Esophagus squamous epithelium (tissue), 5 donors: Measurements from ENCODE around the gene BEST2. TPM values are rescaled to one million over a fixed set of nuclear protein-coding genes. Genes with fewer than 3 reads are reported as not detected.

ENCODE experiments used
- DNase-seq: peaks from one replicate; lab custom pipeline; 2025; lab: John Stamatoyannopoulos, UW
- H3K27ac ChIP-seq, 4 donors: fragments of 200-600 bp; sonication (generic); one replicate each; pipeline ENCODE4 v1.5.1; 2016 to 2019; ENCODE audit warnings: mild to moderate bottlenecking in 1 of 4
- H3K27me3 ChIP-seq, 4 donors: fragments of 200-600 bp; sonication (generic); 1 replicate in 3 of 4; 2 replicates in 1 of 4; pipeline versions ENCODE4 v1.5.1 to v1.6.0; 2017 to 2021; ENCODE audit warnings: antibody characterized with exemption in 1 of 4
- H3K36me3 ChIP-seq, 3 donors: fragments of 200-600 bp; sonication (generic); one replicate each; pipeline ENCODE4 v1.5.1; 2016 to 2019
- H3K4me1 ChIP-seq, 3 donors: fragments of 200-600 bp; sonication (generic); one replicate each; pipeline ENCODE4 v1.5.1; 2017 to 2019
- H3K4me3 ChIP-seq, 4 donors: fragments of 200-600 bp; sonication (generic); 1 replicate in 3 of 4; 2 replicates in 1 of 4; pipeline ENCODE4 v1.5.1; 2016 to 2019; ENCODE audit warnings: mild to moderate bottlenecking in 2 of 4, moderate library complexity in 1 of 4
- H3K9me3 ChIP-seq, 3 donors: fragments of 200-600 bp; sonication (generic); one replicate each; pipeline ENCODE4 v1.5.1; 2016 to 2019
- POLR2A ChIP-seq, 4 donors: fragments of 450-650 bp; IDR thresholded peaks; one replicate each; pipeline ENCODE4 v1.6.1; 2017; ENCODE audit warnings: antibody characterized with exemption in 4 of 4, mild to moderate bottlenecking in 4 of 4, moderate library complexity in 3 of 4
- WGBS, 2 donors: methylation state at CpG; one replicate each; pipeline ENCODE4 v1.1.5; 2018; 5-methylcytosine and 5-hydroxymethylcytosine counted together
- intact Hi-C: fragments of 100-400 bp; cut with DNase I; formaldehyde crosslinking; loops from one replicate; pipeline ENCODE4 v1.15.0; 2022
- total RNA-seq, 4 donors: library from RNA; depleted of rRNA; stranded (reverse); fragments of >200 nt; gene quantifications; one replicate each; pipeline ENCODE4 v1.1.0, GENCODE V29; 2016
- TF ChIP-seq, protein P1 (sequence below), 6 experiments: fragments of 450-650 bp in 4 of 6; fragments of 200-600 bp in 2 of 6; sonication (generic) in 2 of 6; IDR thresholded peaks; one replicate each; pipeline ENCODE4 v1.5.1; 2016 to 2019; ENCODE audit warnings: antibody characterized with exemption in 6 of 6, mild to moderate bottlenecking in 4 of 6, moderate library complexity in 4 of 6
- donor health status: DM: yes; HTN: yes; CAD: no.

BEST2 gene
- total RNA-seq, 4 donors from 2014 or later: 0.27 to 1.3 TPM; not detected in 2

DNA sequence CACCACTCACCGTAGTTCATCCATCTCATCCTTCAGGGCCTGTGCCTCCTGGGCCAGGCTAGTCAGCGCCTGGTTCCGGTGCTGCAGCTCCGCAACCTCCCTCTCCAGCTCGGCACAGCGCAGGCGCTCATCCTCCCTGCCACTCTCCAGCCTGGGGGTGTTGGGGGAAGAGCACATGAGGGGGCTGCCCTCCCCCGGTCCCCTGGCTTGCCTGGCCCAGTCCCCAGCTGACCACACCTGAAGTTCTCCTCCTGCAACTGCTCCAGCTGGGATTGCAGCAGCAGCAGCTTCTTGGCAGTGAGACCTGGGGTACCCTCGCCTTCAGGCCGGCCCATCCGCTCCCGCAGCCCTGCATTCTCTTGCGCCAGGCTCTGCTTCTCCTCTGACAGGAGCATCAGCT lies 19.3 kb downstream of the BEST2 start:
- intact Hi-C loops: loop anchor here (5.0 kb wide), 1 partner anchor 71 kb away; no protein-coding TSS in a partner anchor
- Histone ChIP-seq H3K4me1 (peaks cover 0 to 14% (median 13%) of the 10 kb centered on the region in 3 donors), H3K27me3 (no peaks in the 10 kb centered on the region), H3K27ac (no peak overlapping the region), H3K9me3 (no peaks in the 10 kb centered on the region), H3K36me3 (peaks cover 0 to 62% (median 3%) of the 10 kb centered on the region in 3 donors), H3K4me3 (no peak overlapping the region)
- WGBS, 2 donors: 83 to 89% methylated on average over 1 to 9 of the region's 13 CpGs
- TF ChIP-seq, protein P1, sequence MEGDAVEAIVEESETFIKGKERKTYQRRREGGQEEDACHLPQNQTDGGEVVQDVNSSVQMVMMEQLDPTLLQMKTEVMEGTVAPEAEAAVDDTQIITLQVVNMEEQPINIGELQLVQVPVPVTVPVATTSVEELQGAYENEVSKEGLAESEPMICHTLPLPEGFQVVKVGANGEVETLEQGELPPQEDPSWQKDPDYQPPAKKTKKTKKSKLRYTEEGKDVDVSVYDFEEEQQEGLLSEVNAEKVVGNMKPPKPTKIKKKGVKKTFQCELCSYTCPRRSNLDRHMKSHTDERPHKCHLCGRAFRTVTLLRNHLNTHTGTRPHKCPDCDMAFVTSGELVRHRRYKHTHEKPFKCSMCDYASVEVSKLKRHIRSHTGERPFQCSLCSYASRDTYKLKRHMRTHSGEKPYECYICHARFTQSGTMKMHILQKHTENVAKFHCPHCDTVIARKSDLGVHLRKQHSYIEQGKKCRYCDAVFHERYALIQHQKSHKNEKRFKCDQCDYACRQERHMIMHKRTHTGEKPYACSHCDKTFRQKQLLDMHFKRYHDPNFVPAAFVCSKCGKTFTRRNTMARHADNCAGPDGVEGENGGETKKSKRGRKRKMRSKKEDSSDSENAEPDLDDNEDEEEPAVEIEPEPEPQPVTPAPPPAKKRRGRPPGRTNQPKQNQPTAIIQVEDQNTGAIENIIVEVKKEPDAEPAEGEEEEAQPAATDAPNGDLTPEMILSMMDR (IDR thresholded peaks at IDR 0.05): no peak
- TF ChIP-seq POLR2A (IDR thresholded peaks at IDR 0.05): no peak
- DNase-seq: no peak

DNA sequence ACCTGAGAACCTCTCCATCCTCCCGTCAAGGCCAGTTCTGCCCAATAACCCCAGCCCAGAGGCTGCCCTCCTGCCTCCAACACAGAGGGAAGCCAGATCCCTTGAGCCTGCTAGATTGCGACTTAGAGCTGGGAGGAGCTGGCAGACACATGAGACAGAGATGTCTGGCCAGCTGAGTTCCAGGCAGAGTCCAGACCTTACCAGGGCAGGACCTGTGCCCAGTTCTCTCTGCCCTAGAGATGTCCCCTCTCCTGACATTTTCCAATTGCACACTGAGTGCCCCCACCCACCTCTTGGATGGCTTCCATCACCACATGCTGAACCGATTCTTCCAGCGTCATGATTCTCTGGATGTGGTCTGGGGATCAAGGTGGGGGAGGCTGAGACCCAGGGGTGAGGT lies 20.7 kb downstream of the BEST2 start:
- WGBS, 2 donors: 82 to 100% methylated on average over 1 to 2 of the region's 4 CpGs
- H3K27me3 ChIP-seq: no peaks in the 10 kb centered on the region
- TF ChIP-seq POLR2A (IDR thresholded peaks at IDR 0.05): no peak
- TF ChIP-seq, protein P1 (IDR thresholded peaks at IDR 0.05): no peak
- H3K27ac ChIP-seq: no peak overlapping the region
- intact Hi-C loops: loop anchor here (5.0 kb wide), 1 partner anchor 70 kb away; no protein-coding TSS in a partner anchor
- no peaks in the 10 kb centered on the region for H3K9me3 ChIP-seq
- H3K4me1 ChIP-seq: peaks cover 5 to 24% (median 12%) of the 10 kb centered on the region in 3 donors
- peaks cover 0 to 50% (median 3%) of the 10 kb centered on the region in 3 donors for H3K36me3 ChIP-seq
- no peak overlapping the region for H3K4me3 ChIP-seq
- DNase-seq: no peak

DNA sequence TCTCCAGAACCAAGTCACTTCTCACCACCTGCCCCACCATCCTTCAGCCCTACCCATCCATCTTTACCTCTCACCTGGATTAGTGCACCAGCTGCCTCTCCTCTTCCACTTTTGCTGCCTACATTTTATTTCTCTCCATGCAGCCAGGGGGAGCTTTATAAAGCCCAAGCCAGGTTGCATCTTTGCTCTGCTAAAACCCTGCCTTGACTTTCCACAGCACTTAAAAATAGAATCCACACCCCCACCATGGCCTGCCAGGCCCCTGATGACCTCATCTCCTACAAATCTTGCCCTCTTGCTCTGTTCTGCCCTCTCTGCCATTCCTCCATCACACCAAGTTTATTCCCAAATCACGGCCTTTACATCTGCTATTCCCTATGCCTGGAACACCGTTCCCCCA lies 22.0 kb downstream of the BEST2 start:
- H3K36me3 ChIP-seq: peaks cover 0 to 37% (median 3%) of the 10 kb centered on the region in 3 donors
- TF ChIP-seq POLR2A (IDR thresholded peaks at IDR 0.05): no peak
- TF ChIP-seq, protein P1 (IDR thresholded peaks at IDR 0.05): peak in 2 of 6 experiments; percentile 4 to 33
- H3K27me3 ChIP-seq: no peaks in the 10 kb centered on the region
- no peak for DNase-seq
- H3K9me3 ChIP-seq: no peaks in the 10 kb centered on the region
- 86 to 88% methylated on average over 2 of the region's 2 CpGs for WGBS, 2 donors
- peaks cover 9 to 37% (median 16%) of the 10 kb centered on the region in 3 donors for H3K4me1 ChIP-seq
- peak overlapping the region in 2 of 4 donors; percentile 98 for H3K27ac ChIP-seq
- no peak overlapping the region for H3K4me3 ChIP-seq
- intact Hi-C loops: loop anchor here (5.0 kb wide), 1 partner anchor 69 kb away; no protein-coding TSS in a partner anchor

DNA sequence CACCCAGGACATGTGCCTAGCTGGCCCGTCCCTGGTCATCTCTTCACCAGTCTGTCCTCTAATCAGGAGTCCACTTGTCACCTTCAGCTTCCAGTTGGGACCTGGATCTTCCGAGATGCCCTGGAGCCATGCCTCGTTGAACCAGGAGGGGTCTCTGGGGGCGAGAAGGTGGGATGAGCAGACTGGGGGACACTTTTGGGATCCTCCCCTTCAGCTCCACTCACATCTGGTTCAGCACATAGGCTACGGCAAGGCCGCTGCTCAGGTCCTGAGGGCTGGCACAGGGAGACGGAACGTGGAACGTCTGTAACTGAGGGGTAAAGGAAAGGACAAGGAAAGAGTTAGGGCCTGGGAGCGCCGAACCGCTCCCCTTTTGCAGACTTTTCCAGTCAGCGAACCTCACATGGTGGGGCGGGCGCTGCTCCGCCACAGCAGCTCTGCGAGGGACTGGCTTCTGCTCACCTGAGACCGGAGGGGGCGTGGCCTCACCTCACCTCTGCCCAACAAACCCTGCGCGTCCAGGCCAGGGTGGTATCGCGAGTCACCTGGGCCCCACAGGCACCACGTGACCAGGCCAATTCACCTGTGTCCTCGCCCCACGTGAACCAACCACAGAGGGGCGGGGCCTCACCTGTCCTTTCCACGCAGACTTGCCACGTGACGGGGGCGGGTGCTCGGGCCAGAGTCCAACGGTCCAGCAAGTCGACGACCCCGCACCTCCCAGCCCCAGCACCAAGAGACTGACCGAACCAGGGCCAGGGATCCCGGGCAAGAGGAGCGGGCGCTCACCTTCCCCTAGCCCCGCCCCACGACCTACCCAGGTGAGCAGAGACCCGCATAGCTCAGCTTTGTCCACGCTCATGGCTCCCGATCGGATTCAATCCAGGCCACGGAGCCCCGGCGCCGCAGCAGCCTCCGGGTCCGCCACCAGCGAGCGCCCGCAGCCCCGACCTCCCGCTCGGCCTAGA lies 23.3 kb downstream of the BEST2 start, which contains the start of gene HOOK2:
TSS of gene HOOK2 (minus strand) at position 965 of the 968 bp plus-strand sequence. CDS start at position 862, 103 bp downstream.
- TF ChIP-seq, protein P1 (IDR thresholded peaks at IDR 0.05): peak in 1 of 6 experiments; percentile 25
- peak in 3 of 4 donors; percentile 27 to 47 (median 36) for TF ChIP-seq POLR2A (IDR thresholded peaks at IDR 0.05)
- peak; percentile 63 for DNase-seq
- Histone ChIP-seq H3K27me3 (no peaks in the 10 kb centered on the region), H3K4me1 (peaks cover 21 to 50% (median 29%) of the 10 kb centered on the region in 3 donors), H3K27ac (peak within 1 kb of the TSS; percentile 95 to 98 (median 98)), H3K4me3 (peak within 1 kb of the TSS; percentile 58 to 90 (median 71)), H3K36me3 (peaks cover 0 to 24% (median 3%) of the 10 kb centered on the region in 3 donors), H3K9me3 (no peaks in the 10 kb centered on the region)
- WGBS, 2 donors: 49 to 60% methylated on average over 1 to 8 of the region's 58 CpGs
- intact Hi-C loops: loop anchor here (5.0 kb wide), 1 partner anchor 67 kb away; no protein-coding TSS in a partner anchor
